ENCODE data around the gene ASCL1.

Gene ASCL1

GRCh38 chr12:102980350-102980749, 22.9 kb downstream of the ASCL1 start:
- DNase-seq, result no peak

GRCh38 chr12:102990419-102990818, 32.9 kb downstream of the ASCL1 start:
- DNase-seq, result peak; percentile 13

GRCh38 chr12:102992297-102992696, 34.8 kb downstream of the ASCL1 start:
- peak; percentile 39 for DNase-seq

GRCh38 chr12:102992720-102993119, 35.2 kb downstream of the ASCL1 start:
- DNase-seq, result no peak

GRCh38 chr12:102993537-102993936, 36.1 kb downstream of the ASCL1 start:
- no peak for DNase-seq

GRCh38 chr12:102995372-102995771, 37.9 kb downstream of the ASCL1 start:
- no peak for DNase-seq

Data from NCI-H82 (cell line).